Duodenal mucosa (tissue), 2 donors: ENCODE measurements around the gene UBL3.

Experiments used
- H3K27ac ChIP-seq: one replicate; pipeline ENCODE4 v1.7.0; 2013; ENCODE audit warnings: low read depth, low read length
- H3K27me3 ChIP-seq, 2 donors: one replicate each; pipeline ENCODE4 v1.7.0; 2013; ENCODE audit warnings: low read length in 2 of 2, control low read depth in 1 of 2; ENCODE audit not compliant: insufficient read depth in 2 of 2, control insufficient read depth in 1 of 2
- H3K36me3 ChIP-seq, 2 donors: one replicate each; pipeline ENCODE4 v1.7.0; 2013; ENCODE audit warnings: low read length in 2 of 2, control low read depth in 1 of 2; ENCODE audit not compliant: insufficient read depth in 2 of 2, control insufficient read depth in 1 of 2
- H3K4me1 ChIP-seq, 2 donors: one replicate each; pipeline ENCODE4 v1.7.0; 2013; ENCODE audit warnings: low read length in 2 of 2, control low read depth in 1 of 2; ENCODE audit not compliant: insufficient read depth in 2 of 2, control insufficient read depth in 1 of 2
- H3K4me3 ChIP-seq, 2 donors: one replicate each; pipeline ENCODE4 v1.7.0; 2013; ENCODE audit warnings: low read length in 2 of 2, low read depth in 1 of 2
- H3K9ac ChIP-seq, 2 donors: one replicate each; pipeline ENCODE4 v1.7.0; 2013; ENCODE audit warnings: low read length in 2 of 2, low read depth in 1 of 2
- H3K9me3 ChIP-seq, 2 donors: one replicate each; pipeline ENCODE4 v1.7.0; 2013; ENCODE audit warnings: low read length in 2 of 2, control low read depth in 1 of 2; ENCODE audit not compliant: control insufficient read depth in 1 of 2

UBL3 gene

GRCh38 chr13:29752175-29752574, 98.2 kb downstream of the UBL3 start:
- H3K4me3 ChIP-seq = no peak overlapping the region
- no peaks in the 10 kb centered on the region for H3K9me3 ChIP-seq
- H3K4me1 ChIP-seq = peaks cover 0 to 3% of the 10 kb centered on the region in 2 donors
- no peak overlapping the region for H3K9ac ChIP-seq
- no peaks in the 10 kb centered on the region for H3K36me3 ChIP-seq
- no peak overlapping the region for H3K27ac ChIP-seq
- H3K27me3 ChIP-seq = no peaks in the 10 kb centered on the region

GRCh38 chr13:29750183-29750530, 100.3 kb downstream of the UBL3 start:
- no peaks in the 10 kb centered on the region for H3K9me3 ChIP-seq
- H3K27ac ChIP-seq = no peak overlapping the region
- peaks cover 3 to 6% of the 10 kb centered on the region in 2 donors for H3K4me1 ChIP-seq
- H3K9ac ChIP-seq = no peak overlapping the region
- H3K27me3 ChIP-seq = no peaks in the 10 kb centered on the region
- H3K36me3 ChIP-seq = no peaks in the 10 kb centered on the region
- no peak overlapping the region for H3K4me3 ChIP-seq

- no peak overlapping the region for H3K27ac ChIP-seq
- peaks cover 3 to 6% of the 10 kb centered on the region in 2 donors for H3K4me1 ChIP-seq
- no peak overlapping the region for H3K9ac ChIP-seq
- no peaks in the 10 kb centered on the region for H3K36me3 ChIP-seq
- H3K27me3 ChIP-seq = no peaks in the 10 kb centered on the region
- no peaks in the 10 kb centered on the region for H3K9me3 ChIP-seq
- H3K4me3 ChIP-seq = no peak overlapping the region
These were observed 100.8 kb downstream of the UBL3 start for GRCh38 chr13:29749401-29750182.

- no peaks in the 10 kb centered on the region for H3K27me3 ChIP-seq
- H3K4me3 ChIP-seq = no peak overlapping the region
- peaks cover 0 to 7% of the 10 kb centered on the region in 2 donors for H3K4me1 ChIP-seq
- H3K9me3 ChIP-seq = no peaks in the 10 kb centered on the region
- H3K36me3 ChIP-seq = no peaks in the 10 kb centered on the region
- no peak overlapping the region for H3K9ac ChIP-seq
- no peak overlapping the region for H3K27ac ChIP-seq
These were observed 102.3 kb downstream of the UBL3 start for GRCh38 chr13:29748097-29748496.

- Histone ChIP-seq H3K27ac (no peak overlapping the region), H3K4me1 (peaks cover 0 to 9% of the 10 kb centered on the region in 2 donors), H3K4me3 (peak overlapping the region in 1 of 2 donors; percentile 27), H3K9ac (no peak overlapping the region), H3K36me3 (no peaks in the 10 kb centered on the region), H3K9me3 (no peaks in the 10 kb centered on the region), H3K27me3 (no peaks in the 10 kb centered on the region)
These were observed 104.2 kb downstream of the UBL3 start for GRCh38 chr13:29746148-29746677.

GRCh38 chr13:29745704-29746103, 104.7 kb downstream of the UBL3 start:
- H3K36me3 ChIP-seq = no peaks in the 10 kb centered on the region
- no peaks in the 10 kb centered on the region for H3K27me3 ChIP-seq
- no peak overlapping the region for H3K9ac ChIP-seq
- H3K4me3 ChIP-seq = no peak overlapping the region
- H3K9me3 ChIP-seq = no peaks in the 10 kb centered on the region
- H3K4me1 ChIP-seq = peaks cover 0 to 9% of the 10 kb centered on the region in 2 donors
- H3K27ac ChIP-seq = no peak overlapping the region

GRCh38 chr13:29743201-29743786, 107.1 kb downstream of the UBL3 start:
- H3K36me3 ChIP-seq = no peaks in the 10 kb centered on the region
- no peaks in the 10 kb centered on the region for H3K9me3 ChIP-seq
- no peaks in the 10 kb centered on the region for H3K27me3 ChIP-seq
- H3K4me1 ChIP-seq = peaks cover 0 to 9% of the 10 kb centered on the region in 2 donors
- no peak overlapping the region for H3K4me3 ChIP-seq
- no peak overlapping the region for H3K9ac ChIP-seq
- H3K27ac ChIP-seq = no peak overlapping the region

GRCh38 chr13:29740961-29741360, 109.5 kb downstream of the UBL3 start:
- no peaks in the 10 kb centered on the region for H3K9me3 ChIP-seq
- no peaks in the 10 kb centered on the region for H3K27me3 ChIP-seq
- H3K36me3 ChIP-seq = no peaks in the 10 kb centered on the region
- H3K4me1 ChIP-seq = peaks cover 0 to 6% of the 10 kb centered on the region in 2 donors
- H3K4me3 ChIP-seq = no peak overlapping the region
- no peak overlapping the region for H3K9ac ChIP-seq
- H3K27ac ChIP-seq = no peak overlapping the region

- Histone ChIP-seq H3K4me3 (no peak overlapping the region), H3K36me3 (no peaks in the 10 kb centered on the region), H3K9ac (no peak overlapping the region), H3K9me3 (no peaks in the 10 kb centered on the region), H3K27ac (no peak overlapping the region), H3K4me1 (no peaks in the 10 kb centered on the region), H3K27me3 (peaks cover 0 to 4% of the 10 kb centered on the region in 2 donors)
These were observed 113.4 kb downstream of the UBL3 start for GRCh38 chr13:29737061-29737460.

- no peak overlapping the region for H3K4me3 ChIP-seq
These were observed 117.2 kb downstream of the UBL3 start for GRCh38 chr13:29733147-29733611.

More at GRCh38 chr13:29733147-29733611, 117.2 kb downstream of the UBL3 start:
- Histone ChIP-seq H3K27ac (no peak overlapping the region), H3K27me3 (peaks cover 4 to 7% of the 10 kb centered on the region in 2 donors), H3K9me3 (no peaks in the 10 kb centered on the region), H3K4me1 (no peaks in the 10 kb centered on the region), H3K9ac (no peak overlapping the region), H3K36me3 (no peaks in the 10 kb centered on the region)
